Neural cell (in vitro differentiated cells): ENCODE measurements around the gene CDK15. TPM values are rescaled to one million over a fixed set of nuclear protein-coding genes. Genes with fewer than 3 reads are reported as not detected.
"Not testable (repeated sequence)": the region's sequence is repeated elsewhere in the genome, so short reads cannot be mapped to it uniquely, and the experiment has no call there.

Experiments used
- H2AFZ ChIP-seq: fragments of 200-600, 300-800 bp; sonication (generic), shearing (Covaris generic); 2 replicates; pipeline ENCODE4 v1.6.0; 2014; ENCODE audit warnings: low read depth, mild to moderate bottlenecking, antibody characterized with exemption, low read length, moderate library complexity
- H3F3A ChIP-seq: fragments of 200-600 bp; shearing (Covaris generic); 2 replicates; pipeline ENCODE4 v1.6.1; 2016; ENCODE audit warnings: mild to moderate bottlenecking, moderate library complexity, mixed read lengths, antibody characterized with exemption, low read length; ENCODE audit not compliant: insufficient read depth, poor library complexity, severe bottlenecking
- H3K27ac ChIP-seq: fragments of 200-600, 300-800 bp; sonication (generic), shearing (Covaris generic); 2 replicates; pipeline ENCODE4 v1.5.1; 2014; ENCODE audit warnings: mild to moderate bottlenecking, low read length, moderate library complexity
- H3K27me3 ChIP-seq: fragments of 300-800, 200-600 bp; sonication (generic), shearing (Covaris generic); 2 replicates; pipeline ENCODE4 v1.6.0; 2014; ENCODE audit warnings: mild to moderate bottlenecking, low read depth, low read length, moderate library complexity; ENCODE audit not compliant: insufficient read depth
- H3K36me3 ChIP-seq: fragments of 300-800, 200-600 bp; sonication (generic), shearing (Covaris generic); 2 replicates; pipeline ENCODE4 v1.5.1; 2014; ENCODE audit warnings: mild to moderate bottlenecking, antibody characterized with exemption, low read length, moderate library complexity; ENCODE audit not compliant: insufficient read depth
- H3K4me2 ChIP-seq: fragments of 300-800, 200-600 bp; sonication (generic), shearing (Covaris generic); 2 replicates; pipeline ENCODE4 v1.6.0; 2014; ENCODE audit warnings: mild to moderate bottlenecking, low read length
- H3K4me3 ChIP-seq: fragments of 300-800, 200-600 bp; sonication (generic), shearing (Covaris generic); 2 replicates; pipeline ENCODE4 v1.5.1; 2014; ENCODE audit warnings: mild to moderate bottlenecking, low read length, moderate library complexity
- H3K79me2 ChIP-seq: fragments of 200-600 bp; shearing (Covaris generic); replicated peaks from 2 replicates; pipeline ENCODE4 v1.6.0; 2014; ENCODE audit warnings: mild to moderate bottlenecking, low read length, moderate library complexity; ENCODE audit not compliant: insufficient read depth
- H3K9ac ChIP-seq: fragments of 300-800, 200-600 bp; sonication (generic), shearing (Covaris generic); 2 replicates; pipeline ENCODE4 v1.6.1; 2016; ENCODE audit warnings: mild to moderate bottlenecking, low read length, mixed read lengths
- H3K9me2 ChIP-seq: fragments of 200-600 bp; shearing (Covaris generic); 2 replicates; pipeline ENCODE4 v1.6.1; 2016; ENCODE audit warnings: mild to moderate bottlenecking, low read length, mixed read lengths; ENCODE audit not compliant: insufficient read depth
- H3K9me3 ChIP-seq: fragments of 200-600, 300-800 bp; sonication (generic), shearing (Covaris generic); 2 replicates; pipeline ENCODE4 v1.6.1; 2016; ENCODE audit warnings: mild to moderate bottlenecking, mixed run types, low read length, moderate library complexity, mixed read lengths
- H4K20me1 ChIP-seq: fragments of 200-600 bp; shearing (Covaris generic); 2 replicates; pipeline ENCODE4 v1.6.1; 2016; ENCODE audit warnings: mild to moderate bottlenecking, mixed run types; ENCODE audit not compliant: insufficient read depth
- EP300 ChIP-seq: fragments of 450-650 bp; conservative IDR thresholded peaks from 2 replicates; pipeline ENCODE4 v1.6.1; 2014; ENCODE audit warnings: antibody characterized with exemption, mild to moderate bottlenecking, moderate library complexity; ENCODE audit not compliant: poor library complexity, severe bottlenecking
- EZH2 ChIP-seq: fragments of 200-600, 300-800 bp; shearing (Covaris generic), sonication (generic); IDR thresholded peaks from 2 replicates; pipeline ENCODE4 v1.6.1; 2014; ENCODE audit warnings: antibody characterized with exemption, low read length, borderline replicate concordance, mild to moderate bottlenecking; ENCODE audit not compliant: insufficient read depth, poor library complexity, severe bottlenecking
- MXI1 ChIP-seq: fragments of 450-650 bp; conservative IDR thresholded peaks from 2 replicates; pipeline ENCODE4 v1.6.1; 2014; ENCODE audit warnings: antibody characterized with exemption, mild to moderate bottlenecking; ENCODE audit not compliant: poor library complexity, severe bottlenecking
- POLR2AphosphoS5 ChIP-seq: IDR thresholded peaks from 2 replicates; pipeline ENCODE4 v1.6.1; 2012
- RAD21 ChIP-seq: fragments of 450-650 bp; conservative IDR thresholded peaks from 2 replicates; pipeline ENCODE4 v1.6.1; 2014; ENCODE audit warnings: antibody characterized with exemption, mild to moderate bottlenecking, moderate library complexity
- REST ChIP-seq: IDR thresholded peaks from 2 replicates; pipeline ENCODE4 v1.6.1; 2012; ENCODE audit warnings: borderline replicate concordance
- SMC3 ChIP-seq: fragments of 450-650 bp; conservative IDR thresholded peaks from 2 replicates; pipeline ENCODE4 v1.6.1; 2014; ENCODE audit warnings: antibody characterized with exemption, mild to moderate bottlenecking, moderate library complexity; ENCODE audit not compliant: poor library complexity
- TAF1 ChIP-seq: IDR thresholded peaks from 2 replicates; pipeline ENCODE4 v1.6.1; 2012; ENCODE audit warnings: low read depth
- polyA plus RNA-seq: library from polyadenylated mRNA; depleted of rRNA; stranded (reverse); fragments of >200 nt; gene quantifications from 2 replicates; pipeline ENCODE4 v1.2.3, GENCODE V29; 2014
- TF ChIP-seq, protein P1 (sequence below): fragments of 450-650 bp; IDR thresholded peaks from 2 replicates; pipeline ENCODE4 v1.5.1; 2014; ENCODE audit warnings: antibody characterized with exemption, mild to moderate bottlenecking, moderate library complexity; ENCODE audit not compliant: poor library complexity, severe bottlenecking

CDK15 gene
- polyA plus RNA-seq, 1 donor from 2014 or later: 0.09 TPM

DNA sequence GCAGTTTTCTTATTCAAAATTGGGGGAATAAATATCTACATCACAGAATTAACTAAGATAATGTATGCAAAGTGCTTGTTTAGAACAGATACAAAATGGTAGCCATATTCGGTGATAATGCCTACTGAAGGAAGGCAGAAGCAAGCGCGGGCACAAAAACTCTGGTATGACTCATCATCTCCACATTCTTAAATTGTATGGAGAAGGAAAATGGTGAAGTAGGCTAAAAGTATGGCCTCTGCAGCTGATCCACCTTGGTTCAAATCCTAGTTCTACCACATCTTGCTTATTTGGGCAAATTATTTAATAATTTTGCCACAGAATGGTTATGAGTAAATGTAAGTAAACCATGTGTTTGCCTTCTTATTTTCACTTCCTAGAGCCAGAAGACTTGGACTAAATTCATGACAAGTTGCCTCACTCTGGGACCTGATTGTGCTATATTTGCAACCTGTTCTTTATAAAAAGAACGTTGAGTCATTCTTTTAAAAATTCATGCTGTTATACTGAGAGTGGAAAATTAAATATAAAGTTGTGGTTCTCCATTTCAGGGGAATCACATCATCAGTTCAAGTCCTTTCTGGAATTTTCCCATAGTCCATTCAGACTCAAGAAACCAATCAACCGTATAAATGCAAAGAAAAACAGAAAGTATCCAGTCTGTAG lies 9.0 kb upstream of the CDK15 start:
- H3F3A ChIP-seq: no peaks in the 10 kb centered on the region
- H2AFZ ChIP-seq: no peak overlapping the region
- H4K20me1 ChIP-seq: no peaks in the 10 kb centered on the region
- no peaks in the 10 kb centered on the region for H3K79me2 ChIP-seq
- no peaks in the 10 kb centered on the region for H3K9me3 ChIP-seq
- no peaks in the 10 kb centered on the region for H3K36me3 ChIP-seq
- no peaks in the 10 kb centered on the region for H3K9me2 ChIP-seq
- TF ChIP-seq MXI1 (no peak), POLR2AphosphoS5 (no peak), SMC3 (no peak), TAF1 (no peak), EZH2 (no peak), RAD21 (no peak), EP300 (no peak), REST (no peak)
- TF ChIP-seq, protein P1, sequence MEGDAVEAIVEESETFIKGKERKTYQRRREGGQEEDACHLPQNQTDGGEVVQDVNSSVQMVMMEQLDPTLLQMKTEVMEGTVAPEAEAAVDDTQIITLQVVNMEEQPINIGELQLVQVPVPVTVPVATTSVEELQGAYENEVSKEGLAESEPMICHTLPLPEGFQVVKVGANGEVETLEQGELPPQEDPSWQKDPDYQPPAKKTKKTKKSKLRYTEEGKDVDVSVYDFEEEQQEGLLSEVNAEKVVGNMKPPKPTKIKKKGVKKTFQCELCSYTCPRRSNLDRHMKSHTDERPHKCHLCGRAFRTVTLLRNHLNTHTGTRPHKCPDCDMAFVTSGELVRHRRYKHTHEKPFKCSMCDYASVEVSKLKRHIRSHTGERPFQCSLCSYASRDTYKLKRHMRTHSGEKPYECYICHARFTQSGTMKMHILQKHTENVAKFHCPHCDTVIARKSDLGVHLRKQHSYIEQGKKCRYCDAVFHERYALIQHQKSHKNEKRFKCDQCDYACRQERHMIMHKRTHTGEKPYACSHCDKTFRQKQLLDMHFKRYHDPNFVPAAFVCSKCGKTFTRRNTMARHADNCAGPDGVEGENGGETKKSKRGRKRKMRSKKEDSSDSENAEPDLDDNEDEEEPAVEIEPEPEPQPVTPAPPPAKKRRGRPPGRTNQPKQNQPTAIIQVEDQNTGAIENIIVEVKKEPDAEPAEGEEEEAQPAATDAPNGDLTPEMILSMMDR: no peak
- no peak overlapping the region for H3K4me3 ChIP-seq
- no peak overlapping the region for H3K27ac ChIP-seq
- H3K4me2 ChIP-seq: no peak overlapping the region
- no peaks in the 10 kb centered on the region for H3K27me3 ChIP-seq
- H3K9ac ChIP-seq: no peak overlapping the region

DNA sequence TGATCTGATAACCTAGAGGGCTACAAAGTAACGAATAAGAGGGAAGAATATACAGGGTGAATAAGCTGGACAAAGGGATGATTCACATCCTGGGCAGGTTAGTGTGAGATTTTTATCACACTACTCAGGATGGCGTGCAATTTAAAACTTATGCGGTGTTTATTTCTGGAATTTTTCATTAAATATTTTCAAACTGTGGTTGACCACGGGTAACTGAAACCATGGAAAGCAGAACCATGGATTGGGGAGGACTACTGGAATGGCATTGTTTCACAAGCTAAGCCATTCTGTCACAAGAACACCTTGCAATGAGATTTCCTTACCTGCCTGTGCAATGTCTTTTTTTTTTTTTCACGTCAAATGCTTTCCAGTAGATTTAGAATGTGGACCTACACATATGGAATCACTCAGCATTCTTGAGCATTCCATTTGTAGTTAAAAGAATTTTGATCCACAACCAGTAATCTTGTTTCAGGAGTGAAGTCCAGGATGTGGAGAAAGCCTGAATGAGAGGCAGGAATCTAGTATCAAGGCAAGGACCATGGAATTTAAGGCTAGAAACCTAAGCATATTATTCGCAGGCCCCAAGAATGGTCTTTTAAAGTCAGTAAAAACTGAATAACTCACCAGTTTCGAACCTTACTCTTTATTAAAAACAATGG lies 8.0 kb upstream of the CDK15 start:
- no peaks in the 10 kb centered on the region for H4K20me1 ChIP-seq
- no peak overlapping the region for H3K27ac ChIP-seq
- no peak overlapping the region for H3K4me2 ChIP-seq
- no peak overlapping the region for H3K9ac ChIP-seq
- H3K36me3 ChIP-seq: no peaks in the 10 kb centered on the region
- no peaks in the 10 kb centered on the region for H3F3A ChIP-seq
- no peaks in the 10 kb centered on the region for H3K27me3 ChIP-seq
- H3K9me3 ChIP-seq: no peaks in the 10 kb centered on the region
- TF ChIP-seq SMC3 (no peak), EP300 (no peak), RAD21 (no peak), TAF1 (no peak), POLR2AphosphoS5 (no peak), EZH2 (no peak), MXI1 (no peak), REST (no peak)
- TF ChIP-seq, protein P1: no peak
- H3K79me2 ChIP-seq: no peaks in the 10 kb centered on the region
- H2AFZ ChIP-seq: no peak overlapping the region
- no peak overlapping the region for H3K4me3 ChIP-seq
- no peaks in the 10 kb centered on the region for H3K9me2 ChIP-seq

DNA sequence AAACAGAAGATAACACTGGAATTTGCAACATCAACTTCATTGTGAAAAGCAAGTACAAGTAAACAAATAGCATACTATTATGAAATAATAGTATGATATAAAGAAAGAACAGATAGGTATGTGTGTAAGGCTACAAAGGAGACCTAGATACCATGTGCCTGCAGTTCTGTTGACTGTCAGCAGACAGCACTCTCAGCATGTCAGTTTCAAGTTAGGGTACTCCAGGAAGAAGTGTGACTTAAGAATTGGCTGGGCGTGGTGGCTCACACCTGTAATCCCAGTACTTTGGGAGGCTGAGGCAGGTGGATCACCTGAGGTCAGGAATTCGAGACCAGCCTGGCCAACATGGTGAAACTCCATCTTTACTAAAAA lies 7.4 kb upstream of the CDK15 start:
- not testable (repeated sequence) for H3F3A ChIP-seq, H3K9me3 ChIP-seq, H3K9me2 ChIP-seq, H3K79me2 ChIP-seq, H3K36me3 ChIP-seq, H3K27me3 ChIP-seq, H3K27ac ChIP-seq, H2AFZ ChIP-seq, H4K20me1 ChIP-seq, H3K9ac ChIP-seq, H3K4me3 ChIP-seq, H3K4me2 ChIP-seq
